NCI-H2107 treated with DMSO at 0.1 percent for 48 hours (cell line): ENCODE measurements around the gene RIC1.
A peak's percentile ranks its signal among the peaks of the same experiment; 100 is the strongest.
"Not testable (repeated sequence)": the region's sequence is repeated elsewhere in the genome, so short reads cannot be mapped to it uniquely, and the experiment has no call there.

Source experiments
- DNase-seq: peaks from one replicate; lab custom pipeline; 2025; ENCODE audit not compliant: unreplicated experiment; lab: John Stamatoyannopoulos, UW

RIC1 gene

GRCh38 chr9:5784526-5785315, 155.8 kb downstream of the RIC1 start:
- no peak for DNase-seq

- no peak for DNase-seq
Measured at GRCh38 chr9:5786370-5787127, 157.6 kb downstream of the RIC1 start.

GRCh38 chr9:5787220-5787619, 158.3 kb downstream of the RIC1 start:
- DNase-seq: no peak

GRCh38 chr9:5787759-5788302, 158.9 kb downstream of the RIC1 start:
- DNase-seq: no peak

GRCh38 chr9:5789489-5789888, 160.6 kb downstream of the RIC1 start:
- no peak for DNase-seq

- no peak for DNase-seq
Measured at GRCh38 chr9:5790923-5791322, 162.0 kb downstream of the RIC1 start.

DNA sequence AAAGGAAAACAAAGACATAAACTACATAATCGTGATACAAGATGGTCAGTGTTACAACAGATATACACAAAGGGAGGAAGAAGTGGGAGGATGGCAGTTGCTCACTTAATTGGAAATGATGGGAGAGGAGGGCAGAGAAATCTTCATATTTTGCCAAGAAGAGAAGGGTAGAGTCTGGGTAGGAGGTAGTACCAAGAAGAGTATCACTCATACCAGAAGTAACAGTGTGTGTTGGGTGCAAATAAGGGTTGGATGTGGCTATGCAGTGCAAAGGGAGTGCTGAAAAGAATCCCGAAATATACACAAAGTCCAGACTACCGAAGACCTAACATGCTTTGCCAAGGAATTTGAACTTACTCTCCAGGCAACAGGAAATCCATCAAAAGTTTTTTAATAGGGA, 163.0 kb downstream of the RIC1 start:
- no peak for DNase-seq

DNA sequence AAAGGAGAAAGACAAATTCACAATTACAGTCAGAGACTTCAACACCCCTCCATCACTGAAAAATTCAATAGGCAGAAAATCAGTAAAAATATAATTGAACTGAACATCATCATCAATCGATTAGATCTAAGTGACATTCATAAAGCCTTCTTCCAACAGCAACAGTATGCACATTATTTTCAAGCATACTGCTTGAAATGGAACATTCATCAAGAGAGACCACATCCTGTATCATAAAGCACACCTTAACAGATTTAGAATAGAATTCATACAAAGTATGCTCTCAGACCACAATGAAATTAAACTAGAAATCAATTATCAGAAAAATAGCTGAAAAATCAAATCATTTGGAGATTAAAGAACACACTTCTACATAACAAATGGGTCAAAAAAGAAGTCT, 164.9 kb downstream of the RIC1 start:
- no peak for DNase-seq

- no peak for DNase-seq
Measured at GRCh38 chr9:5796298-5796697, 167.4 kb downstream of the RIC1 start.

- DNase-seq: no peak
Measured at GRCh38 chr9:5798581-5798980, 169.7 kb downstream of the RIC1 start.

DNA sequence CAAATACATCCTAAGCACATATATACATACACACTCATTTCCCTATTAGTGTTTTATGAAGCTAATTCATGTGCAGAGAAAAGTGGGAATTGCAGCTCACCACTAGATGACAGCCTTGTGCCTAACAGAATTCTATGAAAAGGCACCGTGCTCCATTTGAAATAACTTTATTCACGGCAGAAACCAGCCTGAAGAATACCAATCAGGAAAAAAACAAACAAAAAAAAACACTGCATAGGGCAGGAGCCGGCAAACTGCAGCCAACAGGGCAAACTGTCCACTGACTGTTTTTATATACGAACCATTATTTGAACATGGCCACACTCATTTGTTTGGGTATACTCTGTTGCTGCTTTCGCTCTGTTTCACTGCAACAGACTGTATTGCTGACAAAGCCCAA, 170.4 kb downstream of the RIC1 start:
- peak; percentile 48 for DNase-seq

GRCh38 chr9:5800378-5800777, 171.5 kb downstream of the RIC1 start:
- DNase-seq: not testable (repeated sequence)

DNA sequence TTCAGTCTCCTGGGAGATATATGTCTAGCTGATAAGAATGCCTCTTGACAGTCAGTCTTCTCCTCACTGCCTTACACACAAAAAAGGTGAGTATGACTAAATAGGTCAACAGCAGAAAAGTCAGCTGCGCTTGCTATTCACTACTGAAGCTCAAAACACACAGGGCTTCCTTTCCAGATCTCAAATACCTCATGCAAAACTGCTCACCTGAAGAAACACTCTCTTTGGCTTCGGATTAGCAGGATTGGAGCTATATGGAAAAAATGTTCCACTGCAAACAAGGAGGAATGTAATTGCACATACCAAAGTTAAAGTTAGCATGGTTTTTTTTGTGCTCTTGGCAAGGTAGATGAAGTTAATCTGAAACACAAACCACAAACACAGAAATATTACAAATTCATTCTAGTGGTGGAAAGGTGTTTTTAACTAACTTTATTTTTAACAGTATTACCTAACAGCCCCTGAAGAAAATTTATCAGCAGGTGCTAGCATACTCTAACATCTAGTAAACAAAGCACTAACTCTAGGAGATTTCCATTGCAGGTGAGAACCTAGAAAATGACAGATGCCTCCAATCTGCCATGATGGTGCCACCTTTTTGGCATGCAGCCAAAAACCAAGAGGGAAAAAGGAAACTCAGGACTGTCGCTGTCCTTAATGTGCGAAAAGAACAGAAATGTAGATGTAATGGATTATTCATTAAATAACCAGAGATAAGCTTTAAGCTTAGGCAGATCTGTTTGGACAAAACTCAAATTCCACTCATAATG, 172.2 kb downstream of the RIC1 start:
- no peak for DNase-seq

DNA sequence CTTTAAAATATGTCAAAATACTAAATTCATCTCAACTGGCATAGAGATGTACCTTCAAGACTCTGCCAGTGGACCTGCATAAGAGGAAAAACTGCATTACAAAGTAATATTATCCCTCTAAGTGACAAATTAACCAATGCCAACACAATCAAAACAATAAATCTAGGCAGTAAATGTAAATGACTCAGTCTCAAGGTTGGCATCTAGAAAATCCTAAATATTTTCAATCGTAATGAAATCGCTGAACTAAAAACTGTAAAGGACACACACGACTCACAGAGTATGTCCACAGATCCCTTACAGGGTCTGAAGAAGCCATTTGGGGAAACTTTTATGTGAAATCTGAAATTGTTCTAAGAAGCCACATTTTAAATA, 172.8 kb downstream of the RIC1 start:
- DNase-seq: no peak

DNA sequence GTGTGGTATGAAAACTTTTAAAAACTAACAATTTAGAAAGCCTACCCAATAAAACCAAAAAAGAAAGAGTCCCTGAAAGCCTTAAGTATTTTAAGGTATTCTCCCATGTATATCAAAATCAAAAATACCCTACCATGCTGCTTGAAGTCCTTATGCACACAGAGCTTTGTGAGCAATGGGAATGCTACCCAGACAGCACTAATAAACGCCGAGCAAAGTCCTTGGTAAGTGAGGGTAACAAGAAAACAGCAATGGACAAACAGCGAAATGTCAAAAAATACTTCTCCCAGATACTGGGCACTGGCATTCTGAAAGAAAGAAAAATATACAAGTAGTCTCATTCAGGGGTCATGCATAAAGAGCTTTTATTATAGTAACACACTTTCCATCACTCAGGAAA, 176.6 kb downstream of the RIC1 start:
- DNase-seq: no peak

GRCh38 chr9:5811751-5812150, 182.8 kb downstream of the RIC1 start:
- no peak for DNase-seq

DNA sequence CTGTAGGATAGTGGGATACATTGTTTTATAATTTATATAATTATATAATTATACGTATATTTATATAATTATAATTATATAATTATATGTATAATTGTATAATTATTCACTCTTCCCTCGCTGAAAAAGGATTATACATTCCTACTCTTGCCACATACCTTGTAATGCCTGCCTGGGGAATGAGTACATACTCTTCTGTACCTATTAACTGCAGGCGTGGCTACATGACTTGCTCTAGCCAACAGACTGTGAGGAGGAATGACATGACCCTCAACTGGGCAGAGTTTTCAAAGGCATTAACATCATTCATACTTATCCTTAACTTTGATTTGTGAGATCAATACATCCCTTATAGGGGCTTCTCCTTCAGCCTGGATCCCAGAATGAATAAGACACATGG, 184.9 kb downstream of the RIC1 start:
- DNase-seq: no peak

DNA sequence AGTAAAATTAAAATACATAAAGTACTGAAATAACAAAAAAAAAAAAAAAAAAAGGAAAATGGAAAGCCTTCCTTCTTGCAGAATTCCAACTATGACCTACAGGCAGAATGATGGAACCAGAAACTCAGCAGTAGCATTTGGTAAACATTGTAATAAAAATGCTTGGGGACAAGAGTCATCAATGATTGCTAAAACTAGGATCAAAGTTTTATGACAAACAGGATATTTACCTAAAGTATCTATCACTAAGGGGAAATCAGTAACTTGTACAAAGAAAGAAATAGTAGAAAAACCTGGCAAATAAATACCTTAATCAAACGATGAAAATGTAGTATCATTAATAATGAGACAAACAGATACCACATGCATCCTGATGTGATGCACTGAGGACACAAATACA, 186.6 kb downstream of the RIC1 start:
- DNase-seq: no peak

GRCh38 chr9:5817862-5818261, 189.0 kb downstream of the RIC1 start:
- DNase-seq: no peak

DNA sequence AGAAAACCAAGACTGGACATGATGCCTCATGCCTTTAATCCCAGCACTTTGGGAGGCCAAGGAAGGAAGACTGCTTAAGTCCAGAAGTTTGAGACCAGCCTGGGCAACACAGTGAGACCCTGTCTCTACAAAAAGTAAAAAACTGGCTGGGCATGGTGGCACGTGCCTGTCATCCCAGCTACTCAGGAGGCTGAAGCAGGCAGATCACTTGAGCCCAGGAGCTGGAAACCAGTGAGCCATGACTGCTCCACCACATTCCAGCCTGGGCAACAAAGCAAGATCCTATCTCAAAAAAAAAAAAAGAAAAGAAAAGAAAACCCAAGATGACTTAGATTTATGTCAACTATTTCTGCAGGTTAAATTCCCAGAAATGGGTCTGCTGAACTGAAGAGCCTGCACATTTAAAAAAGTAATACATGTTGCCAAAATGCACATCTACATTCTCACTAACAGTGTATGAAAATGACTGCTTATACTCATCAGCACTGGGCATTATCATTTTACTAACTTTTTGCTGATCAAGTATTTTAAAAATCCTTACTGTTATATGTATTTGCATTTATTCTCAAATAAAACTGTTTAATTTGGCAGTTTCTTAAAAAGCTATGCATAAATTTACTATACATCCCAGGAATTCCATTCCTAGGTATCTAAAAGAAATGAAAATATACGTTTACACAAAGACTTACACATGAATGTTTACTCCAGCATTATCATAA, 189.7 kb downstream of the RIC1 start:
- no peak for DNase-seq

DNA sequence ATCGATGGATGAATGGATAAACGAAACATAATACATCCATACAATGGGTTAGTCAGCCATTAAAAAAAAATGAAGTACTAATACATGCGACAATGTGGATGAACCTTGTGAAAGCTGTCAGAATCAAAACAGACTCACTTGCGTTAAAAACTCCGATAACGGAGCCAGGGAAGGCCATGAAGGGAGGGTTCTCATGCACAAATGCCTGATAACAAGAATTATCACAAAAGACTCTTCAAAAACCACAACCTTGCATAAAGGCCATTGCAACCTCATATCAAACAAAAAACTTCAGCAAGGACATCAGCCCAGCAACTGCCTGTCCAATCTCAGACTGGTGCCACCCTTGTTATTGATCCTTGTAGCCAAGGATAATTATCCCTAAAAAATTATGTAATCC, 190.3 kb downstream of the RIC1 start:
- DNase-seq: no peak
